MM.1S (cell line): Measurements from ENCODE around the gene EBPL.

Source experiments
- DNase-seq: peaks from one replicate; pipeline ENCODE4 v3.0.0-alpha.2; 2015
- H2AFZ ChIP-seq: fragments of 300-600 bp; sonication (generic); 2 replicates; pipeline ENCODE4 v1.6.0; 2016; ENCODE audit warnings: antibody characterized with exemption, low read length
- H3F3A ChIP-seq: fragments of 300-600 bp; sonication (generic); 2 replicates; pipeline ENCODE4 v1.6.1; 2016; ENCODE audit warnings: mild to moderate bottlenecking, antibody characterized with exemption, low read length, moderate library complexity, mixed read lengths; ENCODE audit not compliant: insufficient read depth
- H3K27ac ChIP-seq: fragments of 300-600 bp; sonication (generic); 2 replicates; pipeline ENCODE4 v1.5.1; 2016; ENCODE audit warnings: mild to moderate bottlenecking, low read length
- H3K27me3 ChIP-seq: fragments of 300-600 bp; sonication (generic); replicated peaks from 2 replicates; pipeline ENCODE4 v1.6.0; 2016; ENCODE audit warnings: low read length; ENCODE audit not compliant: insufficient read depth
- H3K36me3 ChIP-seq: fragments of 300-600 bp; sonication (generic); replicated peaks from 2 replicates; pipeline ENCODE4 v1.6.1; 2016; ENCODE audit warnings: mild to moderate bottlenecking, low read length, mixed read lengths; ENCODE audit not compliant: insufficient read depth
- H3K4me1 ChIP-seq: fragments of 300-600 bp; sonication (generic); 2 replicates; pipeline ENCODE4 v1.6.1; 2016; ENCODE audit warnings: low read length, mixed read lengths
- H3K4me2 ChIP-seq: fragments of 300-600 bp; sonication (generic); 2 replicates; pipeline ENCODE4 v1.6.0; 2016; ENCODE audit warnings: low read depth, low read length
- H3K4me3 ChIP-seq: fragments of 300-600 bp; sonication (generic); 2 replicates; pipeline ENCODE4 v1.5.1; 2016; ENCODE audit warnings: low read length, mixed read lengths
- H3K79me2 ChIP-seq: fragments of 300-600 bp; sonication (generic); 2 replicates; pipeline ENCODE4 v1.6.1; 2016; ENCODE audit warnings: mixed run types, low read length, mixed read lengths
- H3K9ac ChIP-seq: fragments of 300-600 bp; sonication (generic); 2 replicates; pipeline ENCODE4 v1.6.1; 2016; ENCODE audit warnings: low read length, mixed read lengths
- H3K9me2 ChIP-seq: fragments of 300-600 bp; sonication (generic); replicated peaks from 2 replicates; pipeline ENCODE4 v1.6.1; 2016; ENCODE audit warnings: mild to moderate bottlenecking, low read length, mixed read lengths; ENCODE audit not compliant: insufficient read depth
- H3K9me3 ChIP-seq: fragments of 300-600 bp; sonication (generic); replicated peaks from 2 replicates; pipeline ENCODE4 v1.6.1; 2016; ENCODE audit warnings: mild to moderate bottlenecking, low read length, mixed read lengths; ENCODE audit not compliant: insufficient read depth
- H4K20me1 ChIP-seq: fragments of 300-600 bp; sonication (generic); 2 replicates; pipeline ENCODE4 v1.6.1; 2016; ENCODE audit warnings: mild to moderate bottlenecking, low read length, moderate library complexity, mixed read lengths; ENCODE audit not compliant: insufficient read depth
- CTCF ChIP-seq: fragments of 300-600 bp; sonication (generic); IDR thresholded peaks from 2 replicates; pipeline ENCODE4 v1.5.1; 2016; ENCODE audit warnings: antibody characterized with exemption, low read length, mixed read lengths
- EZH2 ChIP-seq: fragments of 300-600 bp; sonication (generic); optimal IDR thresholded peaks from 2 replicates; pipeline ENCODE3; 2017; ENCODE audit warnings: low read depth, mild to moderate bottlenecking, antibody characterized with exemption, low read length, mixed read lengths
- EZH2phosphoT487 ChIP-seq: fragments of 300-600 bp; sonication (generic); IDR thresholded peaks from 2 replicates; pipeline ENCODE4 v1.6.1; 2018; ENCODE audit warnings: antibody characterized with exemption, low read length

Gene EBPL

GRCh38 chr13:49697468-49697867 lies 6.2 kb upstream of the EBPL start:
- Histone ChIP-seq H3K79me2 (no peaks in the 10 kb centered on the region), H3K27me3 (no peaks in the 10 kb centered on the region), H3F3A (no peaks in the 10 kb centered on the region), H2AFZ (no peak overlapping the region), H3K4me2 (no peak overlapping the region), H3K4me1 (no peaks in the 10 kb centered on the region), H3K9me2 (no peaks in the 10 kb centered on the region), H4K20me1 (no peaks in the 10 kb centered on the region), H3K9me3 (no peaks in the 10 kb centered on the region), H3K27ac (no peak overlapping the region), H3K36me3 (no peaks in the 10 kb centered on the region), H3K9ac (no peak overlapping the region), H3K4me3 (no peak overlapping the region)
- TF ChIP-seq CTCF, result no peak
- no peak for TF ChIP-seq EZH2
- TF ChIP-seq EZH2phosphoT487, result no peak
- no peak for DNase-seq

GRCh38 chr13:49694446-49694845 lies 3.2 kb upstream of the EBPL start:
- no peak overlapping the region for H3K4me2 ChIP-seq
- H4K20me1 ChIP-seq, result no peaks in the 10 kb centered on the region
- H3K27me3 ChIP-seq, result no peaks in the 10 kb centered on the region
- no peak overlapping the region for H3K9ac ChIP-seq
- H3K27ac ChIP-seq, result no peak overlapping the region
- no peaks in the 10 kb centered on the region for H3F3A ChIP-seq
- no peaks in the 10 kb centered on the region for H3K36me3 ChIP-seq
- H3K4me1 ChIP-seq, result no peaks in the 10 kb centered on the region
- H3K9me3 ChIP-seq, result no peaks in the 10 kb centered on the region
- TF ChIP-seq EZH2 (no peak), EZH2phosphoT487 (no peak), CTCF (no peak)
- no peak overlapping the region for H2AFZ ChIP-seq
- H3K79me2 ChIP-seq, result peaks cover 13% of the 10 kb centered on the region
- DNase-seq, result no peak
- H3K9me2 ChIP-seq, result no peaks in the 10 kb centered on the region
- no peak overlapping the region for H3K4me3 ChIP-seq

- Histone ChIP-seq H3K27ac (no peak overlapping the region), H3F3A (no peaks in the 10 kb centered on the region), H3K4me2 (no peak overlapping the region), H3K36me3 (no peaks in the 10 kb centered on the region), H3K4me3 (no peak overlapping the region), H3K9me3 (no peaks in the 10 kb centered on the region), H2AFZ (no peak overlapping the region), H4K20me1 (no peaks in the 10 kb centered on the region), H3K79me2 (peaks cover 14% of the 10 kb centered on the region), H3K9ac (no peak overlapping the region), H3K9me2 (no peaks in the 10 kb centered on the region), H3K4me1 (no peaks in the 10 kb centered on the region), H3K27me3 (no peaks in the 10 kb centered on the region)
- TF ChIP-seq EZH2 (no peak), EZH2phosphoT487 (no peak), CTCF (no peak)
- no peak for DNase-seq
These were observed 2.6 kb upstream of the EBPL start for GRCh38 chr13:49693877-49694276.
